ENCODE data around the gene FAM209B. TPM values are rescaled to one million over a fixed set of nuclear protein-coding genes. Genes with fewer than 3 reads are reported as not detected.

Gene FAM209B
- total and polyA plus RNA-seq, 2 donors (not counting 1 experiment from before 2014, with no cell fraction given) = 1.9 to 2.0 TPM

DNA sequence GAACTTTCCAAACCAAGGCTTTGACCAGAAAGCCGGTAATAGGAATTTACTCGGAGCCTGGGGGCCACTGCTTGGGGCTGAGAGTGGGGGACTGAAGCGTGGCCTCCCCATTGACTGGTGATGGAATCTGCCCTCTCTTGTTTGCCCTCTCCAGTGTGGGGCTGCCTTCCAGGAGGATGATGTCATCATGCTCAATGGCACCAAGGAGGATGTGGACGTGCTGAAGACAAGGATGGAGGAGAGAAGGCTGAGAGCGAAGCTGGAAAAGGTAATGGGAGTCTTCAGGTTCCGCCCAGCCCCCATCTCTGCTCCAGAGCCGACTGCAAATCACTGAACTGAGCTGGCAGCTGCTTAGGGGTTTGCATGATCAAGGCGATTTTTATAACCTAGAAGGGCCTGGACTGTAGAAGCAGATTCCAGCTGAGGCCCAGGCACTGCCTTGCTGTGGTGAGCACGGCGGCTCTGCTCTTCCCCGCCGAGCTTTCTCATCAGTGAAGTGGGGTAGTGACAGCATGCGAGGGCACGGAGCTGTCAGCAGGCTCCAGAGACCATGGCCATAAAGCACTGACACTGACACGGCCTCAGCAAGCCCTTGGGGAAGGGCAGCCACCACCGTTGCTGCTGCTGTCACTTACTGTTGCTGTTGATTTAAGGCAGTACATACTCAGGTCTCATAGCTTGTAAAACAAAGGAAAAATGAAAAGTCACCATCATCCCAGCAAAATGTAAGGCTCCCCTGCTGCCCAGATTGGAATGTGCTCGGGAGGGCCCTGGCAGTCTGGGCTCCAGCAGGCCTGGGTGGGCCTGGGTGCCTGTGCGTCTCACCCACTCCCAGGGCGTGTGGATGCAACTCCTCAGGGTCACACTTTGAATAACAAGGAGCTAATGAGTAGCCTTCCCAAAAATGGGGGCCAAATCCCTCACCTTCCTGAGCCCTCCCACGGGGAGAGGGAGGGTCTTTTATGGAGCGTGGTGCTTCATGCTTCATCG lies 19.6 kb upstream of the FAM209B start:
- Mint-ChIP-seq H3K4me3 (no peak overlapping the region), H3K27ac (no peak overlapping the region), H3K9me3 (ENCODE audit: insufficient read depth) (no peaks in the 10 kb centered on the region), H3K27me3 (no peaks in the 10 kb centered on the region), H3K4me1 (no peaks in the 10 kb centered on the region)
- H3K79me2 ChIP-seq (ENCODE audit: control insufficient read depth, insufficient read depth, low read length) = no peaks in the 10 kb centered on the region
- intact Hi-C loops (cut with micrococcal nuclease) = no loop called here
- ChIA-PET POLR2A (no interaction called here), CTCF (interaction anchor here (2.0 kb wide), 1 partner anchor 37 kb away, joined by 5 read pairs; no protein-coding TSS in a partner anchor)
- peaks cover 0 to 15% (median 0%) of the 10 kb centered on the region in 3 donors for H3K9me3 ChIP-seq (ENCODE audit: control extremely low read depth in 1 of 3, control insufficient read depth in 2 of 3, insufficient read depth in 1 of 3, low read length in 2 of 3)
- H3K4me2 ChIP-seq (replicated peaks; ENCODE audit: low read depth, low read length, poor library complexity, severe bottlenecking) = no peak overlapping the region
- DNase-seq (no peak), ATAC-seq (ENCODE audit: low read depth) (no peak)
- no peak overlapping the region for H3K27ac ChIP-seq (ENCODE audit: low read length in 2 of 2)
- no peak overlapping the region for H2AFZ ChIP-seq (ENCODE audit: insufficient read depth, low read depth, low read length, poor library complexity, severe bottlenecking)
- no peak overlapping the region for H3K9ac ChIP-seq (ENCODE audit: low read length)
- H3K27me3 ChIP-seq (replicated peaks in 1 of 4; ENCODE audit: control extremely low read depth in 1 of 4, control insufficient read depth in 3 of 4, insufficient read depth in 4 of 4, low read length in 3 of 4) = no peaks in the 10 kb centered on the region
- H3K36me3 ChIP-seq (replicated peaks in 1 of 2; ENCODE audit: control extremely low read depth in 1 of 2, control insufficient read depth in 1 of 2, extremely low read depth in 1 of 2, insufficient read depth in 2 of 2, low read length in 1 of 2) = peaks cover 10 to 54% of the 10 kb centered on the region in 2 experiments
- no peak overlapping the region for H3K4me3 ChIP-seq (ENCODE audit: control extremely low read depth in 1 of 5, extremely low read depth in 1 of 5, insufficient read depth in 1 of 5, low read depth in 2 of 5, low read length in 4 of 5)
- no peak for TF ChIP-seq EZH2 (IDR thresholded peaks at IDR 0.05; ENCODE audit: borderline replicate concordance, insufficient read depth, low read depth, low read length, poor library complexity, severe bottlenecking)
- TF ChIP-seq, protein P1, sequence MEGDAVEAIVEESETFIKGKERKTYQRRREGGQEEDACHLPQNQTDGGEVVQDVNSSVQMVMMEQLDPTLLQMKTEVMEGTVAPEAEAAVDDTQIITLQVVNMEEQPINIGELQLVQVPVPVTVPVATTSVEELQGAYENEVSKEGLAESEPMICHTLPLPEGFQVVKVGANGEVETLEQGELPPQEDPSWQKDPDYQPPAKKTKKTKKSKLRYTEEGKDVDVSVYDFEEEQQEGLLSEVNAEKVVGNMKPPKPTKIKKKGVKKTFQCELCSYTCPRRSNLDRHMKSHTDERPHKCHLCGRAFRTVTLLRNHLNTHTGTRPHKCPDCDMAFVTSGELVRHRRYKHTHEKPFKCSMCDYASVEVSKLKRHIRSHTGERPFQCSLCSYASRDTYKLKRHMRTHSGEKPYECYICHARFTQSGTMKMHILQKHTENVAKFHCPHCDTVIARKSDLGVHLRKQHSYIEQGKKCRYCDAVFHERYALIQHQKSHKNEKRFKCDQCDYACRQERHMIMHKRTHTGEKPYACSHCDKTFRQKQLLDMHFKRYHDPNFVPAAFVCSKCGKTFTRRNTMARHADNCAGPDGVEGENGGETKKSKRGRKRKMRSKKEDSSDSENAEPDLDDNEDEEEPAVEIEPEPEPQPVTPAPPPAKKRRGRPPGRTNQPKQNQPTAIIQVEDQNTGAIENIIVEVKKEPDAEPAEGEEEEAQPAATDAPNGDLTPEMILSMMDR (IDR thresholded peaks at IDR 0.05) = no peak
- no peaks in the 10 kb centered on the region for H3K4me1 ChIP-seq (ENCODE audit: control insufficient read depth in 2 of 2, insufficient read depth in 2 of 2, low read length in 2 of 2)
- WGBS (ENCODE audit: insufficient coverage) = 98% methylated on average over 20 of the region's 22 CpGs
- H4K20me1 ChIP-seq (ENCODE audit: control insufficient read depth, insufficient read depth, low read length, poor library complexity, severe bottlenecking) = peaks cover 8% of the 10 kb centered on the region

DNA sequence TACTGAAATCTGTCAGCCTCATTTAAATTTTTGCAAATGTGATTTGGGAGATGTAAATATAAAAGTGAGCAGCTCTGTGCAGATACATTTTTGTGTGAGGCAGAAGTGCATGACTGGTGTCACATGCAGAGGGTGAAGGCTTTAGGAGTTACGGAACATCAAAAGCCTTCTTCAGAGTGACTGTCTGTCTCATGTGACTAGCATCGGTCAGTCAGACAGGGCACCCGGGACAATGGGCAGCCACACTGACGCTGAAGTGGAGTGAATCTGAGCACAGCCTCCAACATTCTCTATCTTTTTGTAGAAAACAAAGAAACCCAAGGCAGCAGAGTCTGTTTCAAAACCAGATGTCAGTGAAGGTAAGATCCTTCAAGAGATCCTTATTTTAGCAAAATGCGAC lies 16.4 kb upstream of the FAM209B start:
- Mint-ChIP-seq H3K4me3 (no peak overlapping the region), H3K27ac (no peak overlapping the region), H3K27me3 (no peaks in the 10 kb centered on the region), H3K4me1 (no peaks in the 10 kb centered on the region), H3K9me3 (ENCODE audit: insufficient read depth) (peaks cover 12% of the 10 kb centered on the region)
- H2AFZ ChIP-seq (ENCODE audit: insufficient read depth, low read depth, low read length, poor library complexity, severe bottlenecking) = no peak overlapping the region
- intact Hi-C loops (cut with micrococcal nuclease) = loop anchor here (1.0 to 5.0 kb wide), 2 partner anchors 116 to 274 kb away; no protein-coding TSS in a partner anchor
- POLR2A ChIA-PET = no interaction called here
- no peak overlapping the region for H3K27ac ChIP-seq (ENCODE audit: low read length in 2 of 2)
- H3K4me3 ChIP-seq (ENCODE audit: control extremely low read depth in 1 of 5, extremely low read depth in 1 of 5, insufficient read depth in 1 of 5, low read depth in 2 of 5, low read length in 4 of 5) = no peak overlapping the region
- H3K79me2 ChIP-seq (ENCODE audit: control insufficient read depth, insufficient read depth, low read length) = no peaks in the 10 kb centered on the region
- H4K20me1 ChIP-seq (ENCODE audit: control insufficient read depth, insufficient read depth, low read length, poor library complexity, severe bottlenecking) = peaks cover 8% of the 10 kb centered on the region
- H3K9me3 ChIP-seq (ENCODE audit: control extremely low read depth in 1 of 3, control insufficient read depth in 2 of 3, insufficient read depth in 1 of 3, low read length in 2 of 3) = peaks cover 0 to 44% (median 24%) of the 10 kb centered on the region in 3 donors
- no peak overlapping the region for H3K4me2 ChIP-seq (replicated peaks; ENCODE audit: low read depth, low read length, poor library complexity, severe bottlenecking)
- no peaks in the 10 kb centered on the region for H3K4me1 ChIP-seq (ENCODE audit: control insufficient read depth in 2 of 2, insufficient read depth in 2 of 2, low read length in 2 of 2)
- WGBS (ENCODE audit: insufficient coverage) = 93% methylated on average over 3 of the region's 5 CpGs
- H3K27me3 ChIP-seq (replicated peaks in 1 of 4; ENCODE audit: control extremely low read depth in 1 of 4, control insufficient read depth in 3 of 4, insufficient read depth in 4 of 4, low read length in 3 of 4) = no peaks in the 10 kb centered on the region
- CTCF ChIA-PET = interaction anchor here (0.7 to 1.5 kb wide), 2 partner anchors 116 to 1286 kb away, joined by 3 to 5 read pairs; no protein-coding TSS in a partner anchor
- DNase-seq (no peak), ATAC-seq (ENCODE audit: low read depth) (no peak)
- no peak overlapping the region for H3K9ac ChIP-seq (ENCODE audit: low read length)
- peaks cover 18 to 76% of the 10 kb centered on the region in 2 experiments for H3K36me3 ChIP-seq (replicated peaks in 1 of 2; ENCODE audit: control extremely low read depth in 1 of 2, control insufficient read depth in 1 of 2, extremely low read depth in 1 of 2, insufficient read depth in 2 of 2, low read length in 1 of 2)
- TF ChIP-seq EZH2 (IDR thresholded peaks at IDR 0.05; ENCODE audit: borderline replicate concordance, insufficient read depth, low read depth, low read length, poor library complexity, severe bottlenecking) = no peak
- TF ChIP-seq, protein P1 (IDR thresholded peaks at IDR 0.05) = no peak

Data from B cell (primary cell).